Stimulated activated CD8-positive, alpha-beta memory T cell treated with anti-CD3 and anti-CD28 coated beads, Interleukin-4, amount 100 ng/mL, for 4 hours (primary cell): ENCODE data around the gene EFCAB8.

Experiments used
- DNase-seq, 2 donors: peaks; one replicate each; pipeline ENCODE4 v3.0.0-alpha.2; 2020; ENCODE audit warnings: low read depth in 2 of 2, low spot score in 1 of 2

EFCAB8 gene

GRCh38 chr20:33005908-33006775, 147.4 kb downstream of the EFCAB8 start:
- DNase-seq: no peak

DNA sequence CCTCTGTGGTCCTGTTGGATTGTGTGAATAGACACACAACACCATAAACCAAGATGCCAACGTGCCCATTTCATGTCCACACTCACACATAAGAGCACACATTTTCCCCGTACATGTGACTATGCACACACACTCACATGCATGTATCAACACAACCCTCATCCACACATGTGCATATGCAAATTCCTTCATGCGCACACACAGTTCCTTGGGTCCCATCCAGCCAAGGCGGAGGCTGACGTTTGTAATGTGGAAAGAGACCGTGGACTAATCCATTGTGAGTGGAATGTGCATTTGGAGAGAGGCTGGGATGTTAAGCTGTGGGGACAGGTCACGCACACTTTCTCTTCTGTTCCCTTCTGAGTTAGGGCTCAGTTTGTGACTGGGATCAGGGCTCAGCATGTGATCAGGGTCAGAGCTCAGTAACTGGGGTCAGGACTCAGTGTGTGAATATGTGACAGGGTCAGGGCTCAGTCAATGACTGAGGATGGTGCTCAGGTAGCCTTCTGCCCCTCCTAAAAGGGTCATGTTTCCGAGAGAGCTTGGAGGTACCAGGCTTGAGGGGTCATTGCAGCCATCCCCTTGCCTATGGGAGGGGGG, 148.2 kb downstream of the EFCAB8 start:
- no peak for DNase-seq

- no peak for DNase-seq
Observed at GRCh38 chr20:33007376-33008335, 148.9 kb downstream of the EFCAB8 start, which contains the start of gene BPIFB2. BPIFB2 (plus strand) TSS chr20:33007704; CDS start chr20:33008575, 871 bp downstream.

DNA sequence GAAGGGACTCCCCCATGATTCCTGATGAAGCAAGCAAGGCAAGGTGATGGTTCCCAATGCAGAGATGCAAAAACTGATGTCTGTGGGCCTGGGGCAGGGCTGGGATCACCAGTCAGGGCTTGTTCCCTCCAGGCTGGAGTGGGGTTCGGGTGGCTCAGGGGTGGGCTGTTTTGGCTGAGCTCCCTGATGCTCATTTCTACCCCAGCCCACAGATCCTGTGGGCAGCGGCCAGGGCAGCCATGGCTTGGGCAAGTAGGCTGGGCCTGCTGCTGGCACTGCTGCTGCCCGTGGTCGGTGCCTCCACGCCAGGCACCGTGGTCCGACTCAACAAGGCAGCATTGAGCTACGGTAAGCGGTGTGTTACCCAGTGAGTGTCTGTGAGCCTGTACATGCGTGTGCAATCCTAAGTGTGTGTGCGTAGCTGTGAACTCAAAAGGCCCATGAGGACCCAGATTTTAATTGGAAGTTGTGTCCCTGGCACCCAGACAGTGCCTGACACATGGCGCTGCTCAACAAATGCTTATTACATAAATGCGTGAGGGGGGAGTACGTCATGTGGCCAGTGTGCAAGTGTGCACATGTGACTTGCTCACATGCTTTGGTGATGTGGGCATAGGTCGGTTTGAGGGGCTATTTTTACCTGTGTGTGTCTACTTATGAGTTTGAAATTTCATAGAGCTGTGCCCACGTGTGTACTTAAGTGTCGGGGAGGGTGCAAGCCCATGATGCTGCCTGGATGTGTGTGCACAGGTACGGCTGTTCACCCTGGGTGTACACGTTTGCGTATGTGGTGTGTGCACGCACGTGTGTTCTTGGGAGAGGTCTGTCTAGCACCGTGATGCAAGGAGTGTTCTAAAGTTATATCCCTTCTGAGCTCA, 149.9 kb downstream of the EFCAB8 start:
- no peak for DNase-seq

- DNase-seq: no peak
Observed at GRCh38 chr20:33009214-33010132, 150.8 kb downstream of the EFCAB8 start.

GRCh38 chr20:33010133-33010504, 151.4 kb downstream of the EFCAB8 start:
- no peak for DNase-seq

GRCh38 chr20:33010674-33011449, 152.1 kb downstream of the EFCAB8 start:
- no peak for DNase-seq
